HepG2 (cell line): ENCODE measurements around the gene ONECUT2. TPM values are rescaled to one million over a fixed set of nuclear protein-coding genes. Genes with fewer than 3 reads are reported as not detected.

Experiments used
- KDM1A ChIP-seq: IDR thresholded peaks from 2 replicates; pipeline ENCODE4 v1.6.1; 2016; ENCODE audit warnings: missing compliant biosample characterization
- KLF9 ChIP-seq: IDR thresholded peaks from 2 replicates; pipeline ENCODE4 v1.6.1; 2016; ENCODE audit warnings: low read depth
- TBP ChIP-seq: sonication (generic); formaldehyde crosslinking; IDR thresholded peaks from 2 replicates; pipeline ENCODE4 v1.5.0; 2020; ENCODE audit warnings: missing genetic modification reagents
- ZBTB38 ChIP-seq: sonication (generic); formaldehyde crosslinking; IDR thresholded peaks from 2 replicates; pipeline ENCODE4 v1.5.1; 2020; ENCODE audit warnings: mild to moderate bottlenecking, missing genetic modification reagents
- polyA plus RNA-seq, 8 experiments: library from polyadenylated mRNA; depleted of rRNA in 3 of 8; stranded (reverse) in 7 of 8; unstranded in 1 of 8; fragments of >200 nt; fragmentation: Illumina TruSeq in 4 of 8; extraction: Trizol in 4 of 8; gene quantifications; 2 replicates each; pipeline versions ENCODE4 v1.2.1 to v1.2.3, GENCODE V29; 2011 to 2016; ENCODE audit warnings: low read depth in 4 of 8, missing spikeins in 1 of 8, mixed read lengths in 1 of 8; ENCODE audit not compliant: insufficient read depth in 1 of 8
- total RNA-seq, 5 experiments: library from RNA; depleted of rRNA; stranded (reverse); fragments of >200 nt; fragmentation: Illumina TruSeq; extraction: Trizol; gene quantifications; 2 replicates each; pipeline ENCODE4 v1.2.3, GENCODE V29; 2016; ENCODE audit warnings: low read depth in 1 of 5
- TF ChIP-seq, protein P1 (sequence below): sonication (generic); formaldehyde crosslinking; IDR thresholded peaks from 2 replicates; pipeline ENCODE4 v1.4.0; 2020; ENCODE audit warnings: missing genetic modification reagents, mild to moderate bottlenecking, borderline replicate concordance
- TF ChIP-seq, protein P2 (sequence below): sonication (generic); formaldehyde crosslinking; IDR thresholded peaks from 2 replicates; pipeline ENCODE4 v1.5.0; 2020; ENCODE audit warnings: missing genetic modification reagents
- TF ChIP-seq, protein P3 (sequence below): IDR thresholded peaks from 2 replicates; pipeline ENCODE4 v1.6.1; 2016; ENCODE audit warnings: low read depth, control low read depth
- TF ChIP-seq, protein P4 (sequence below): sonication (generic); formaldehyde crosslinking; IDR thresholded peaks from 2 replicates; pipeline ENCODE4 v1.5.1; 2020; ENCODE audit warnings: mild to moderate bottlenecking, missing genetic modification reagents, borderline replicate concordance

The ONECUT2 gene
- total and polyA plus RNA-seq, 2 of the 13 experiments (the other 11 are each of a cell fraction or from before 2014, with no cell fraction given): 3.0 to 3.2 TPM

DNA sequence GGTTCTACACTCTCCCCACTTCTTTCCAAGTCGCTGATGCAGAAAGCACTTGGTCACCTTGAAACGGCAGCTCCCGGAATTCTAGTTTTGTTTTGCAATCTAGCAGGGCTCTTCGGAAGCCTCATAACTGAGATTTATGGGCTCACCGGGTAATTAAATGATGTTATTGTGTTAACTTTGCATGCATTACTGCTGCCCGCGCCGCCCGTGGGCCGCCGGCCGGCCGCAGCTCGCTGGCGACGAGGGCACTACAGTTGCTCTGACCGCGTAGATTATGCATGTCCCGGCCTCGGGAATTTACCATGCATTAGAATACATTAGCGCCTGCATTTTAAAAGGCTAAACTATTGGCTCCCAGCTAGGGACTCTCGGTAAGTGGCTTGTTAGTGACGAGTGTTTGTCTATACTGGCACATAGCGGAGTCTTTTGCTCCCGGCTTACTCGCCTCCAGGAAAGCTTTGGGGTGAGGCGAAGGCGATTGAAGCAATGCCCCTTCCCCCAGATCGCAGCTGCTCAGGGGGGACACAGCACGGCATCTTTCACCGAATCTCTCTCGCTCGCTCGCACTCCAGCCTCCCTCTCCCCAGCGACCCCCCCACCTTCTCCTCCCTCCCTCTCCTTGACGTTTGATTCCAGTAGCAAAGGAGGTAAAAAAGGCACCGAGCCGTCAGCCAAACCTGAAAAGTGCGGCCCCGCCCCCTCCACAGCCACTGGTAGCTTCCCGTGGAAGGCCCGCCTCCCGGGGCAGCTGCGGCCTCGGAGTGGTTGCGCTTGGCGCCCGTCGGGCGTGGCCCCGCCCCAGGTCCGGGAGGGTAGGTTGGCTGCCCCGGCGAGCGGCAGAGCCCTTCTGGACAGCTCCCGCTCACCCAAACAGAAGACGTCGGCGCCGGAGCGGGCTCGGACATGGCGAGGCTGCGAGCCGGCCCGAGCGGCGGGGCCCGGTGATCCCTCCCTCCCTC is at the start of gene ONECUT2 (continued):
- TF ChIP-seq, protein P1, sequence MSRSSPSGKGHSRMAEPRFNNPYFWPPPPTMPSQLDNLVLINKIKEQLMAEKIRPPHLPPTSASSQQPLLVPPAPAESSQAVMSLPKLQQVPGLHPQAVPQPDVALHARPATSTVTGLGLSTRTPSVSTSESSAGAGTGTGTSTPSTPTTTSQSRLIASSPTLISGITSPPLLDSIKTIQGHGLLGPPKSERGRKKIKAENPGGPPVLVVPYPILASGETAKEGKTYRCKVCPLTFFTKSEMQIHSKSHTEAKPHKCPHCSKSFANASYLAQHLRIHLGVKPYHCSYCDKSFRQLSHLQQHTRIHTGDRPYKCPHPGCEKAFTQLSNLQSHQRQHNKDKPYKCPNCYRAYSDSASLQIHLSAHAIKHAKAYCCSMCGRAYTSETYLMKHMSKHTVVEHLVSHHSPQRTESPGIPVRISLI (CRISPR knock-in tag): peak; percentile 31; the same call in 1 of the 2 replicates
- TF ChIP-seq, protein P2, sequence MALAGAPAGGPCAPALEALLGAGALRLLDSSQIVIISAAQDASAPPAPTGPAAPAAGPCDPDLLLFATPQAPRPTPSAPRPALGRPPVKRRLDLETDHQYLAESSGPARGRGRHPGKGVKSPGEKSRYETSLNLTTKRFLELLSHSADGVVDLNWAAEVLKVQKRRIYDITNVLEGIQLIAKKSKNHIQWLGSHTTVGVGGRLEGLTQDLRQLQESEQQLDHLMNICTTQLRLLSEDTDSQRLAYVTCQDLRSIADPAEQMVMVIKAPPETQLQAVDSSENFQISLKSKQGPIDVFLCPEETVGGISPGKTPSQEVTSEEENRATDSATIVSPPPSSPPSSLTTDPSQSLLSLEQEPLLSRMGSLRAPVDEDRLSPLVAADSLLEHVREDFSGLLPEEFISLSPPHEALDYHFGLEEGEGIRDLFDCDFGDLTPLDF: 0 out of 2 replicates have a peak, but pooled peaks have one; percentile 31
- TF ChIP-seq KLF9: no peak
- TF ChIP-seq ZBTB38 (CRISPR knock-in tag): 0 out of 2 replicates have a peak, but pooled peaks have one; percentile 23
- no peak for TF ChIP-seq KDM1A (CRISPR knock-in tag)
- TF ChIP-seq, protein P3, sequence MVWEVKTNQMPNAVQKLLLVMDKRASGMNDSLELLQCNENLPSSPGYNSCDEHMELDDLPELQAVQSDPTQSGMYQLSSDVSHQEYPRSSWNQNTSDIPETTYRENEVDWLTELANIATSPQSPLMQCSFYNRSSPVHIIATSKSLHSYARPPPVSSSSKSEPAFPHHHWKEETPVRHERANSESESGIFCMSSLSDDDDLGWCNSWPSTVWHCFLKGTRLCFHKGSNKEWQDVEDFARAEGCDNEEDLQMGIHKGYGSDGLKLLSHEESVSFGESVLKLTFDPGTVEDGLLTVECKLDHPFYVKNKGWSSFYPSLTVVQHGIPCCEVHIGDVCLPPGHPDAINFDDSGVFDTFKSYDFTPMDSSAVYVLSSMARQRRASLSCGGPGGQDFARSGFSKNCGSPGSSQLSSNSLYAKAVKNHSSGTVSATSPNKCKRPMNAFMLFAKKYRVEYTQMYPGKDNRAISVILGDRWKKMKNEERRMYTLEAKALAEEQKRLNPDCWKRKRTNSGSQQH (CRISPR knock-in tag): 0 out of 2 replicates have a peak, but pooled peaks have one; percentile 12
- TF ChIP-seq, protein P4, sequence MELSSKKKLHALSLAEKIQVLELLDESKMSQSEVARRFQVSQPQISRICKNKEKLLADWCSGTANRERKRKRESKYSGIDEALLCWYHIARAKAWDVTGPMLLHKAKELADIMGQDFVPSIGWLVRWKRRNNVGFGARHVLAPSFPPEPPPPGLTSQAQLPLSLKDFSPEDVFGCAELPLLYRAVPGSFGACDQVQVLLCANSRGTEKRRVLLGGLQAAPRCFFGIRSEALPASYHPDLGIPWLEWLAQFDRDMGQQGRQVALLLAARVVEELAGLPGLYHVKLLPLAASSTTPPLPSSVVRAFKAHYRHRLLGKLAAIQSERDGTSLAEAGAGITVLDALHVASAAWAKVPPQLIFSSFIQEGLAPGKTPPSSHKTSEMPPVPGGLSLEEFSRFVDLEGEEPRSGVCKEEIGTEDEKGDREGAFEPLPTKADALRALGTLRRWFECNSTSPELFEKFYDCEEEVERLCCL (CRISPR knock-in tag): no peak
- TF ChIP-seq TBP (CRISPR knock-in tag): no peak
